GM06990 (cell line): ENCODE measurements around the gene SH3BP4.

Experiments
- DNase-seq: peaks from one replicate; pipeline ENCODE4 v3.0.0-alpha.2; 2011; ENCODE audit not compliant: insufficient read length; ENCODE audit errors: extremely low read depth
- H3K27me3 ChIP-seq: replicated peaks from 2 replicates; pipeline ENCODE4 v1.6.0; 2011; ENCODE audit warnings: low read length; ENCODE audit not compliant: control insufficient read depth, insufficient read depth
- H3K36me3 ChIP-seq: 2 replicates; pipeline ENCODE4 v1.5.1; 2011; ENCODE audit warnings: low read length; ENCODE audit not compliant: control insufficient read depth, insufficient read depth
- H3K4me3 ChIP-seq: replicated peaks from 2 replicates; pipeline ENCODE4 v1.5.1; 2011; ENCODE audit warnings: low read depth, mild to moderate bottlenecking, control low read depth, low read length
- TF ChIP-seq, protein P1 (sequence below): IDR thresholded peaks from 2 replicates; pipeline ENCODE4 v1.5.1; 2011; ENCODE audit warnings: low read length, control low read depth, mild to moderate bottlenecking, inconsistent platforms; ENCODE audit not compliant: insufficient read depth, poor library complexity, severe bottlenecking

SH3BP4 gene

DNA sequence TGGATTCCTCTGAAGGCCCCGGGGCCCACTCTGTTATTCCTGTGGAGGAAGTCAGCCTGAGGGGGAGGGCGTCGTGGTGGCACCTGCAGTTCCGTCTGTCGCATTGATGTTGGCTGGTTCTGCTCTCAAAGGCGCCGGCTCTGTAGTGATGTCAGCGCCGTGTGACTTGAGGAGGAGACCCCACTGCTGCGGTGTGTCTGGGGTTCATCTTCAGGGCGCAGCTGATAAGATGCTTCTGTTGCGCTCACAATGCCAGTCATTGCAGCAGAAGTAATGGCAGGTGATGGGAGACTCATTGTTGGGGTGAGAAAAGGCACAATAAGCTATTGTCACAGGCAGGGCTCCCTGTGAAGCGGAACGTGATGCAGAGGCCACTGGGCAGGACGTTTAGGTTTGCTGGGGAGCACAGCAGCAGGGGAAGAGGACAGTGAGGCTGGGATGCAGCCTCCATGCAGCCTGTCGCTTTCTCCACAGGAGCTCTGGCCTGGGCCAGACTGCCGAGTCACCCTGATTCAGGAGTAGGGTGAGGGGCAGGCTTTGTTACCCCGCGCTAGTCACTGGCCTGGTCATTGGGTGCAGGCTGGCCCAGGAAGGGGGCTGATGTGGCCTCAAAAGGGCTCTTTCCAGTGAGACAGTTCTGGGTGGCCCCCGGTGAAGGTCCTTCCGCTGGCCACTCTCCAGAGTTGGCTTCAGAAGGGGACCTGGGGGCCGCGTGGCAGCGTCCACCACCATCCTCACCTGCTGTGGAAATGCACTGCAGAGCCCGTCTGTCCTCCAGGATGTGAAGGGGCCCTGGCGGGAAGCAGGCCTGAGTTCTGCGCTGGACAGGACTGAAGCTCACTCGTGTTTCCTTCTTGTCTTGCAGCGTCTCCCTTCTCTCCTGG, 42.9 kb downstream of the SH3BP4 start:
- TF ChIP-seq, protein P1, sequence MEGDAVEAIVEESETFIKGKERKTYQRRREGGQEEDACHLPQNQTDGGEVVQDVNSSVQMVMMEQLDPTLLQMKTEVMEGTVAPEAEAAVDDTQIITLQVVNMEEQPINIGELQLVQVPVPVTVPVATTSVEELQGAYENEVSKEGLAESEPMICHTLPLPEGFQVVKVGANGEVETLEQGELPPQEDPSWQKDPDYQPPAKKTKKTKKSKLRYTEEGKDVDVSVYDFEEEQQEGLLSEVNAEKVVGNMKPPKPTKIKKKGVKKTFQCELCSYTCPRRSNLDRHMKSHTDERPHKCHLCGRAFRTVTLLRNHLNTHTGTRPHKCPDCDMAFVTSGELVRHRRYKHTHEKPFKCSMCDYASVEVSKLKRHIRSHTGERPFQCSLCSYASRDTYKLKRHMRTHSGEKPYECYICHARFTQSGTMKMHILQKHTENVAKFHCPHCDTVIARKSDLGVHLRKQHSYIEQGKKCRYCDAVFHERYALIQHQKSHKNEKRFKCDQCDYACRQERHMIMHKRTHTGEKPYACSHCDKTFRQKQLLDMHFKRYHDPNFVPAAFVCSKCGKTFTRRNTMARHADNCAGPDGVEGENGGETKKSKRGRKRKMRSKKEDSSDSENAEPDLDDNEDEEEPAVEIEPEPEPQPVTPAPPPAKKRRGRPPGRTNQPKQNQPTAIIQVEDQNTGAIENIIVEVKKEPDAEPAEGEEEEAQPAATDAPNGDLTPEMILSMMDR, result no peak

GRCh38 chr2:234995332-234996068, 43.7 kb downstream of the SH3BP4 start:
- no peaks in the 10 kb centered on the region for H3K36me3 ChIP-seq
- no peak for DNase-seq
- H3K4me3 ChIP-seq, result no peak overlapping the region
- no peaks in the 10 kb centered on the region for H3K27me3 ChIP-seq
- TF ChIP-seq, protein P1, result no peak

More for the DNA sequence above, 42.9 kb downstream of the SH3BP4 start:
- no peak overlapping the region for H3K4me3 ChIP-seq
- DNase-seq, result no peak
- H3K27me3 ChIP-seq, result no peaks in the 10 kb centered on the region
- no peaks in the 10 kb centered on the region for H3K36me3 ChIP-seq

DNA sequence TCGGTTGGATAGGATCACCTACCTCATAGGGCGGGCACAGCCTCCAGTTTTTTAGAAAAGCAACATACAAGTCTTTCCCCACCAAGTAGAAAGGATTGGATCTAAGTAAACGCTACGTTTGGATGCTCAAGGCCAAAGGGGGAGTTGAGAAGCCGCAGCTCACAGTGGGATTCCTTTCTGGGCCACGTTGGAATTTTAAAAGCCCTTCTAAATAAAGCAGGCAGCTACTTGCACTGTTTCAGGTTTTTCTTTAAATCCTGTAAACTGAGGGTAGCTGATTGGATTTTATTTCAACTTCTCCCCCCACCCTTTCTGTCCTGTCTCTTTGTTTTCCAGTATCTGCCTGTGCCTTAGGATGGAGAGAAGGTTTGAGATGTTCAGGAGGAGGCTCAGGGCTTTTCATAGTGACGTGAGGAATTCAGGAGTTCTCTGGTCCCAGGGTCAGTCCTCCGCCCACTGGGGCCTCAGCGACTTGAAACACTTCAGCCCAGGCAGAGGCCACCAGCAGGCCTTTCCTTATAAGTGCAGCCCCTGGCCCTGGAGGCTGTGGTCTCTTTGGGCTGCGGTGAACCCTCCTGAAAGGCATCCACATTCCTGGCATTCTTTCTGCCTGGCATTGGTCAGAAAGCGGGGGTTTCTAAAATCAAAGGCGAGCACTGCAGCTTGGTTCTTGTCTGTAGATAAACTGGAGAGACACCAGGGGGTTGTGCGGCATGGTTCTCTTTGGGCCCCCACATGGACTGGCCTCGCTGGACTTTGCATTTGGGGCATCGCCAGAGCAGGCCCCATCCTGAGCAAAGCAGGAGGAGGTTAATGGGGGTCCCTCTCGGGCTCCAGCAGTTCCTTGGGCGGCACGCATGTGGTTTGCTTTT, 44.5 kb downstream of the SH3BP4 start:
- no peak for DNase-seq
- TF ChIP-seq, protein P1, result no peak
- H3K36me3 ChIP-seq, result no peaks in the 10 kb centered on the region
- no peaks in the 10 kb centered on the region for H3K27me3 ChIP-seq
- no peak overlapping the region for H3K4me3 ChIP-seq

GRCh38 chr2:234996941-234997270, 45.1 kb downstream of the SH3BP4 start:
- Histone ChIP-seq H3K4me3 (no peak overlapping the region), H3K36me3 (no peaks in the 10 kb centered on the region), H3K27me3 (no peaks in the 10 kb centered on the region)
- DNase-seq, result no peak
- TF ChIP-seq, protein P1, result no peak

GRCh38 chr2:234997389-234997788, 45.6 kb downstream of the SH3BP4 start:
- no peak for DNase-seq
- H3K27me3 ChIP-seq, result no peaks in the 10 kb centered on the region
- no peaks in the 10 kb centered on the region for H3K36me3 ChIP-seq
- H3K4me3 ChIP-seq, result no peak overlapping the region
- TF ChIP-seq, protein P1, result no peak
